ENCODE measurements around the gene KCTD15. TPM values are rescaled to one million over a fixed set of nuclear protein-coding genes. Genes with fewer than 3 reads are reported as not detected.

Gene KCTD15
- total and polyA plus RNA-seq, 10 of the 15 experiments (the other 5 are each of a cell fraction or from before 2014, with no cell fraction given), result not detected

GRCh38 chr19:33777351-33777750, 19.3 kb upstream of the KCTD15 start (continued):
- TF ChIP-seq USF1 (IDR thresholded peaks at IDR 0.05; ENCODE audit: borderline replicate concordance, extremely low read length, insufficient read depth, low read depth, low read length), result no peak
- no peak for TF ChIP-seq LARP7 (IDR thresholded peaks at IDR 0.05)
- TF ChIP-seq NR2C2 (IDR thresholded peaks at IDR 0.05; ENCODE audit: borderline replicate concordance, control insufficient read depth, insufficient read length, low read depth), result no peak
- no peak for TF ChIP-seq TARDBP (IDR thresholded peaks at IDR 0.05; ENCODE audit: borderline replicate concordance)
- TF ChIP-seq CUX1 (IDR thresholded peaks at IDR 0.05; ENCODE audit: insufficient replicate concordance, low read depth, low read length), result no peak

- POLR2A ChIA-PET, result no interaction called here
- H3K4me1 ChIP-seq (ENCODE audit: control insufficient read depth, insufficient read depth, low read length), result no peaks in the 10 kb centered on the region
- no peak overlapping the region for H2AFZ ChIP-seq (ENCODE audit: control insufficient read depth, low read depth, low read length)
- H3K9ac ChIP-seq (ENCODE audit: control insufficient read depth, insufficient read depth, low read length), result no peak overlapping the region
- intact Hi-C loops (cut with micrococcal nuclease; ENCODE audit: unreplicated experiment) (loop anchor here (1.0 to 5.0 kb wide), 3 partner anchors 220 to 367 kb away; no protein-coding TSS in a partner anchor), in situ Hi-C loops (cut with MboI) (loop anchor here (25.0 kb wide), 1 partner anchor 935 kb away; no protein-coding TSS in a partner anchor)
- no peaks in the 10 kb centered on the region for H3K36me3 ChIP-seq (ENCODE audit: control insufficient read depth in 2 of 2, insufficient read depth in 2 of 2, low read length in 1 of 2)
- no peak overlapping the region for H3K4me2 ChIP-seq (ENCODE audit: control insufficient read depth, insufficient read depth)
- peaks cover 0 to 3% of the 10 kb centered on the region in 2 experiments; a peak in 2 of 4 replicates for H3K27me3 ChIP-seq (replicated peaks in 1 of 2; ENCODE audit: control insufficient read depth in 2 of 2, insufficient read depth in 2 of 2, low read length in 1 of 2)
- ATAC-seq (no peak), FAIRE-seq (no peak), DNase-seq (ENCODE audit: low read depth, low spot score) (no peak)
- BruUV-seq (replicated peaks), result no TSS peak
- CTCF ChIA-PET, result interaction anchor here (0.6 to 3.2 kb wide), 24 partner anchors 8 to 934 kb away, joined by 3 to 23 read pairs (median 4); no protein-coding TSS in a partner anchor
- RAD21 ChIA-PET (ENCODE audit: unreplicated experiment), result interaction anchor here (0.5 to 1.2 kb wide), 6 partner anchors 37 to 367 kb away, joined by 3 to 8 read pairs (median 5); no protein-coding TSS in a partner anchor
- H4K20me1 ChIP-seq (ENCODE audit: control insufficient read depth, insufficient read depth), result no peaks in the 10 kb centered on the region
- SMC1A ChIA-PET (ENCODE audit: uncharacterized antibody, unreplicated experiment), result interaction anchor here (1.1 to 1.2 kb wide), 2 partner anchors 319 to 366 kb away, joined by 3 to 4 read pairs; no protein-coding TSS in a partner anchor
- no peak overlapping the region for H3K4me3 ChIP-seq
- no peak overlapping the region for H3K27ac ChIP-seq (ENCODE audit: control insufficient read depth, insufficient read depth)
- WGBS (ENCODE audit: insufficient coverage, insufficient replicate concordance, low lambda C conversion rate, missing lambda C conversion rate), result 52% methylated on average over 17 of the region's 17 CpGs
- H3K79me2 ChIP-seq (ENCODE audit: control insufficient read depth, insufficient read depth, low read length), result no peaks in the 10 kb centered on the region
- no peaks in the 10 kb centered on the region for H3K9me3 ChIP-seq (replicated peaks; ENCODE audit: control insufficient read depth, insufficient read depth, low read length)
- TF ChIP-seq ZZZ3 (IDR thresholded peaks at IDR 0.05; ENCODE audit: control insufficient read depth, insufficient read length, low read depth) (no peak), ZNF274 (IDR thresholded peaks at IDR 0.05; ENCODE audit: insufficient read depth, insufficient read length) (no peak), PML (IDR thresholded peaks at IDR 0.05; ENCODE audit: low read length) (no peak), PBX3 (IDR thresholded peaks at IDR 0.05; ENCODE audit: insufficient replicate concordance, low read depth, low read length) (no peak), SMAD5 (IDR thresholded peaks at IDR 0.05; ENCODE audit: low read depth) (no peak), BRCA1 (IDR thresholded peaks at IDR 0.05; ENCODE audit: low read depth, low read length) (no peak), NR2C1 (IDR thresholded peaks at IDR 0.05) (no peak), NFYB (IDR thresholded peaks at IDR 0.05; ENCODE audit: insufficient read depth, low read depth, low read length) (no peak)
Measured at GRCh38 chr19:33777753-33778088, 18.9 kb upstream of the KCTD15 start.

All from GM12878 (cell line).